ENCODE data around the gene RPL18. TPM values are rescaled to one million over a fixed set of nuclear protein-coding genes. Genes with fewer than 3 reads are reported as not detected.
"Not testable (repeated sequence)": the region's sequence is repeated elsewhere in the genome, so short reads cannot be mapped to it uniquely, and the experiment has no call there.

RPL18 gene
- total RNA-seq, 2 experiments from 2014 or later: 1,371 to 1,433 TPM

DNA sequence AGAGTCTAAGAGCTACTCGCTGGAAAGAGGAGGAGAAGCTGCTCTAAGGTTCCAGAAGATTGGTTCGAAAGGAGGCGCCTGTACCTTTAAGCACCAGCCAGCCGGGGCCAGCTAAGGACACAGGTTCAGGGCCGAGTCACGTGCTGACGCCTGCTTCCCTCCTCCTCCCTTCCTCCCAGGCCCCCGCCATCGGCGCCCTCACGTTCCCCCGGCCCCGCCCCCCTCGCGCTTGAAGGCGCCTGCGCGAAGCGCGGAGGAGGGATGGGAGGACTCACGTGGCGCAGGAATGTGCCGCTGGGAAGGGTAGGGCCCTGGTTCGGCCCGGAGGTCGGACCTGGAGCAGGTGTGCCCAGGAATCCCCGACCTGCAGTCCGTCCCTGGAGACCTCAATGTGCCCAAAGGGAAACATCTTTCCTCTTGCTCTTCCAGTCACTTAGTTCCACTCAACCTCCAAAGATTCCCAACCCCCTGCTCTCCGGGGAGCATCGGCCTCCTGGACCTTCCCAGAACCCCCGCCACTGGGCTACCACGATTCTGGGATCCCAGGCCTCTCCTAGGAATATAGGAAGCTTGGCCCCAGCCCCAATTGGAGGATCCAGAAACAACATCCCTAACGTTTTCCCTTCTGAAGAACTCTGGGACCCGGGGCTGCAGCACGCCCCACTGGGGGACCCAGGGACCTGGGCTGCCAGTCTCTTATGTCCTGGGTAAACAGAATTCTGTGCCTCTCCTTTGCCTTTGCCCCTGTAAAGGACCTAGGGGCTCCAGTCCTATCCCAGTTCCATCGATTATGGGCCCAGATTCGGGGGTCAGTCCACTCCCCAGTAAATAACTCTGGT is 15.7 kb upstream of the RPL18 start:
- peak; percentile 12 for ATAC-seq
- H3K36me3 Mint-ChIP-seq (ENCODE audit: low read depth): peaks cover 13% of the 10 kb centered on the region
- H3K27ac Mint-ChIP-seq: peak overlapping the region; percentile 87

DNA sequence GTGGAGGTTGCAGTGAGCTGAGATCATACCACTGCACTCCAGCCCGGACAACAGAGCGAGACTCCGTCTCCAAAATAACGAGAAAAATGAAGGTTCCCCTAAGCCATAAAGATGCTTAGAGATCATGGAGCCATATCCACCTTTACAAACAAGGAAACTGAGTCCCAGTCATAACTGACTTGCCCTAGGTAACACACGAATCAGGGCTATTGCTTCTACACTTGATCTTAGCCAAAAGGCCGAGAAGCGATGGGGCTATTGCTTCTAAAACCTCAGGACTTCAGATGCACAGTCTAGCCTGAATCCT is 15.0 kb upstream of the RPL18 start:
- no peaks in the 10 kb centered on the region for H3K27me3 Mint-ChIP-seq (ENCODE audit: low read depth)
- ChIA-PET POLR2A (interaction anchor here (0.8 to 1.0 kb wide), 3 partner anchors 11 to 15 kb away, joined by 3 to 7 read pairs (median 4); partner anchors contain the start of genes CA11, RPL18 and SPHK2), CTCF (interaction anchor here (0.6 to 2.0 kb wide), 7 partner anchors 10 to 128 kb away, joined by 3 to 9 read pairs (median 4); partner anchors contain the start of genes CA11, RPL18 and SPHK2)
- H3K27ac Mint-ChIP-seq: peak overlapping the region; percentile 86
- H3K36me3 Mint-ChIP-seq (ENCODE audit: low read depth): peaks cover 13% of the 10 kb centered on the region
- H3K4me3 Mint-ChIP-seq: peak overlapping the region; percentile 75
- H3K4me1 Mint-ChIP-seq (ENCODE audit: low read depth): peaks cover 55% of the 10 kb centered on the region
- DNase-seq (no peak), ATAC-seq (no peak)
- no peaks in the 10 kb centered on the region for H3K9me3 Mint-ChIP-seq (ENCODE audit: insufficient read depth)

More for the DNA sequence above, 15.7 kb upstream of the RPL18 start:
- Mint-ChIP-seq H3K4me3 (peak overlapping the region; percentile 75), H3K9me3 (ENCODE audit: insufficient read depth) (no peaks in the 10 kb centered on the region), H3K4me1 (ENCODE audit: low read depth) (peaks cover 59% of the 10 kb centered on the region), H3K27me3 (ENCODE audit: low read depth) (no peaks in the 10 kb centered on the region)
- ChIA-PET POLR2A (interaction anchor here (0.8 to 1.0 kb wide), 3 partner anchors 11 to 15 kb away, joined by 3 to 7 read pairs (median 4); partner anchors contain the start of genes CA11, RPL18 and SPHK2), CTCF (interaction anchor here (0.6 to 2.0 kb wide), 6 partner anchors 11 to 35 kb away, joined by 3 to 9 read pairs (median 4); partner anchors contain the start of genes CA11, RPL18 and SPHK2)
- peak; percentile 94 for DNase-seq

DNA sequence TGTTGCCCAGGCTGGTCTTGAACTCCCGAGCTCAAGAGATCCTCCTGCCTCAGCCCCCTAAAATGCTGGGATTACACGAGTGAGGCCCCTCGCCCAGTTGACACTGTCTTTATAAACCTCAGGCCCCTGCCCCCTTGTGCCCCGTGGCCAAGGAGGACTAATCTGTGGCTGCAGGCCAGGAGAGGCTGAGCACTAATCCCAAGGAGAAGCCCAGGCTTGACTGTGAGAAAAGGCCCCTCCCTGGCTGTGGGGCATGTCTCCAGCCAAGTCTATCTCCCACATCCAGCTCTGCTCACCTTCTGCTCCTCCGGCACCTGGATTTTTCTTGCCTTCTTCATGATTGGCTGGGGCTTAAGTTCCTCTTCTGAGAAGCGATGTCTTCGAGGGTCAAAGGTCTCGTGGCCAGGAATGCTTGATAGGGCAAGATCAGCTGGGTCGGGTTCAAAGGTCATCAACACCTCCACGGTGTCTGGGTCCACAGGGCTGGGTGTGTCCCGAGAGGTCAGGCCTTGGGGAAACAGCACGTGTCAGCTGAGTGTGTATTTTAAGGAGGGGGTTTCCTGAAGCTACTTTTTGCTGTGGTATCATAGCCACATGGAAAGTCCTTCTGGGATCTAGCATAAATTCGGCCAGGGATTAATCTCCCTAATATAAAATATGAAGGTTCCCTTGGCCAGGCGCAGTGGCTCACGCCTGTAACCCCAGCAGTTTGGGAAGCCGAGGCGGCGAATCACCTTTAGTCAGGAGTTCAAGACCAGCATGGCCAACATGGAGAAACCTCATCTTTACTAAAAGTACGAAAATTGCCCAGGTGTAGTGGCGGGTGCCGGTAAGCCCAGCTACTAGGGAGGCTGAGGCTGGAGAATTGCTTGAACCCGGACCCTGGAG is 14.4 kb upstream of the RPL18 start:
- no peaks in the 10 kb centered on the region for H3K27me3 Mint-ChIP-seq (ENCODE audit: low read depth)
- H3K4me1 Mint-ChIP-seq (ENCODE audit: low read depth): peaks cover 49% of the 10 kb centered on the region
- peak overlapping the region; percentile 75 for H3K4me3 Mint-ChIP-seq
- POLR2A ChIA-PET: interaction anchor here (0.8 to 1.0 kb wide), 5 partner anchors 10 to 15 kb away, joined by 3 to 7 read pairs (median 3); partner anchors contain the start of genes CA11, RPL18 and SPHK2
- H3K27ac Mint-ChIP-seq: peak overlapping the region; percentile 39
- H3K36me3 Mint-ChIP-seq (ENCODE audit: low read depth): peaks cover 13% of the 10 kb centered on the region
- CTCF ChIA-PET: interaction anchor here (0.6 to 2.0 kb wide), 8 partner anchors 9 to 128 kb away, joined by 3 to 9 read pairs (median 4); partner anchors contain the start of genes CA11, RPL18 and SPHK2
- DNase-seq: no peak
- no peaks in the 10 kb centered on the region for H3K9me3 Mint-ChIP-seq (ENCODE audit: insufficient read depth)
- no peak for ATAC-seq

DNA sequence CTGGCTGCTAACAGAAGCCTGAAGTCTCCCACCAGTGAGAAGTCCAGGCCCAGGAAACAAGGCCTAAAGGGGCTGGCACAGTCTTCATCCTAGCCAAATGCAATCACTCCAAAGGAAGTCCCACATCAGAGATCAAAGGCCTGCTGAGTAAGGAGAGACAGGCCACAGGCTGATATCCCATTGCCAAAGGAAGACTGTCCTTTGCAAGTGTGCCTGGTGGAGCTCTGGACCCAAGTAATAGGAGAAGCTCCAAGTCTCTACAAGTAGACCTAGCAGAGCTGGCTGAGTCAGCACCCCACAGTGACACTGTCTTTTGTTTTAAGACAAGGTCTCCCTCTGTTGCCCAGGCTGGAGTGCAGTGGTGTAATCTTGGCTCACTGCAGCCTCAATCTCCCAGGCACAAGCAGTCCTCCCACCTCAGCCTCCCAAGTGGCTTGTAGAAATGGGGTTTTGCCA is 13.7 kb upstream of the RPL18 start:
- DNase-seq (no peak), ATAC-seq (no peak)
- ChIA-PET POLR2A (interaction anchor here (0.8 to 1.0 kb wide), 2 partner anchors 12 to 14 kb away, joined by 3 read pairs; partner anchors contain the start of gene RPL18), CTCF (interaction anchor here (1.2 to 2.0 kb wide), 3 partner anchors 15 to 127 kb away, joined by 3 to 4 read pairs (median 4); no protein-coding TSS in a partner anchor)
- H3K9me3 Mint-ChIP-seq (ENCODE audit: insufficient read depth): no peaks in the 10 kb centered on the region
- no peaks in the 10 kb centered on the region for H3K27me3 Mint-ChIP-seq (ENCODE audit: low read depth)
- H3K4me3 Mint-ChIP-seq: no peak overlapping the region
- peak overlapping the region; percentile 8 for H3K27ac Mint-ChIP-seq
- peaks cover 45% of the 10 kb centered on the region for H3K4me1 Mint-ChIP-seq (ENCODE audit: low read depth)
- H3K36me3 Mint-ChIP-seq (ENCODE audit: low read depth): peaks cover 13% of the 10 kb centered on the region

DNA sequence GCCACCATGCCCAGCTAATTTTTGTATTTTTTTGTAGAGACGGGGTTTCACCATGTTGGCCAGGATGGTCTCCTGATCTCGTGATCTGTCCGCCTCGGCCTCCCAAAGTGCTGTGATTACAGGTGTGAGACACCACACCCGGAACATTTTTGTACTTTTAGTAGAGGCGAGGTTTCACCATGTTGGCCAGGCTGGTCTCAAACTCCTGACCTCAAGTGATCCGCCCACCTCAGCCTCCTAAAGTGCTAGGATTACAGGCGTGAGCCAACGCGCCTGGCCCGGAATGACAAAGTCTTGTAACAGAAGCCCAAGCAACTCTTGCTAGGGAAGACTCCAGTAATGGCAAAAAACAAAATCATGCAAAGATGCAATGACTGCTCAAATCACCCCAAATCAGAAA is 13.3 kb upstream of the RPL18 start:
- H3K4me1 Mint-ChIP-seq (ENCODE audit: low read depth): peaks cover 47% of the 10 kb centered on the region
- H3K27ac Mint-ChIP-seq: peak overlapping the region; percentile 8
- ATAC-seq; CTCF ChIA-PET; H3K27me3 Mint-ChIP-seq (ENCODE audit: low read depth); H3K9me3 Mint-ChIP-seq (ENCODE audit: insufficient read depth); DNase-seq; H3K4me3 Mint-ChIP-seq: not testable (repeated sequence)
- POLR2A ChIA-PET: interaction anchor here (0.8 to 1.0 kb wide), 2 partner anchors 12 to 14 kb away, joined by 3 read pairs; partner anchors contain the start of gene RPL18
- peaks cover 13% of the 10 kb centered on the region for H3K36me3 Mint-ChIP-seq (ENCODE audit: low read depth)

DNA sequence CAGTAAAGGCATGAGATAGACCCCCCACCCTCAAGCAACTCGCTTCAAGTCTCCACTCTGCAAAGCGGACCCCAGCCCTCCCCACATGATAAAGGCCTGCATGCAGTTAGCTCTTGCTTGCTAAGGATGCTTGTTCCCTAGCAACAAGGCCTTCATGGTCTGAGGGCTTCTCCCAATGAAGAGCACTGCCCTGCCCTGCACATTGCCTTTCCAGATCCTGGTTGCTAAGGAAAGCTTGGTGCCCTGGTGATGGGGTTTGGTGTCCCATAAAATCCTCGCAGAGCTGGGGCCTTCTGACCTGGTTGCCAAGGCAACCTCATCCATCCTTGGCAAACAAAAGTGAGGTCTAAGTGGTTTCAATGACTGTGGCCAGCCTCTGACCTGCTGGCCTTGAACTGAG is 12.2 kb upstream of the RPL18 start:
- no peak overlapping the region for H3K27ac Mint-ChIP-seq
- ChIA-PET CTCF (interaction anchor here (1.0 to 1.1 kb wide), 2 partner anchors 14 to 47 kb away, joined by 3 read pairs; no protein-coding TSS in a partner anchor), POLR2A (interaction anchor here (0.6 to 3.1 kb wide), 2 partner anchors 12 to 13 kb away, joined by 3 to 15 read pairs; partner anchors contain the start of genes RPL18 and SPHK2)
- H3K27me3 Mint-ChIP-seq (ENCODE audit: low read depth): no peaks in the 10 kb centered on the region
- no peak for DNase-seq
- H3K36me3 Mint-ChIP-seq (ENCODE audit: low read depth): peaks cover 18% of the 10 kb centered on the region
- no peaks in the 10 kb centered on the region for H3K9me3 Mint-ChIP-seq (ENCODE audit: insufficient read depth)
- peaks cover 55% of the 10 kb centered on the region for H3K4me1 Mint-ChIP-seq (ENCODE audit: low read depth)
- no peak for ATAC-seq
- H3K4me3 Mint-ChIP-seq: no peak overlapping the region

DNA sequence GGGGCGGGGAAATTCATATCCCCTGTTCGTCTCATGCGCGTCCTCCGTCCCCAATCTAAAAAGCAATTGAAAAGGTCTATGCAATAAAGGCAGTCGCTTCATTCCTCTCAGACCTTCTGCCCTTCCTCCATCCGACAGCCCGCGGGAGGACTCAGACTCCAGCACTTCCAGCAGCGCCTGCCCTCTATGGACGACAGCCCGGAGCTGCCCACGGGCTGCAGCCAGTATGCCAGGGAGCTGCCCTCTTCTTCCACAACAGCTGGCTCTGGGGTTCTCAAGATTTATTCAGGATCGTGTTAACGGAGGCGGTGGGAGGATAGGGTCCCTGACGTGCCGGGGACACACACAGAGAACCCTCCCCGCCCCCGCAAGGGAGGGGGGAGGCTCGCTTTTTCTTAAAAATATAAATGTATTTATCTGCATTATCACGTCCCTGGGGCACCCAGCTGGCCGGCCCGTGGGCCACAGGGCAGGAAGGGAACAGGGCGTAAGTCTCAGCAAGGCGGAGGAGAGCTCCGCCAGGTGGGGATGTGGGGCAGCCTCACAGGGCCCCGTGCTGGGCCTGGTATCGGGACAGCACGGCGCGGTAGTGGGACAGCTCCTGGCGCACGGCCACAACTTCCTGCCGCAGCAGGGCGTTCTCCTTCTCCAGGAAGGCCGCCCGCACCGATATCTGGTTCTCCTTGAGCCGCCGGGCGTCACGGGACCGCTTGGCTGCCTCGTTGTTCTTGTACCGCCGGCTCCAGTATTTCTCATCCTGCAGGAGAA is 11.5 kb upstream of the RPL18 start:
- Mint-ChIP-seq H3K9me3 (ENCODE audit: insufficient read depth) (no peaks in the 10 kb centered on the region), H3K36me3 (ENCODE audit: low read depth) (peaks cover 19% of the 10 kb centered on the region), H3K27me3 (ENCODE audit: low read depth) (no peaks in the 10 kb centered on the region), H3K27ac (no peak overlapping the region), H3K4me3 (no peak overlapping the region), H3K4me1 (ENCODE audit: low read depth) (peaks cover 52% of the 10 kb centered on the region)
- no peak for DNase-seq
- CTCF ChIA-PET: interaction anchor here (1.0 to 1.1 kb wide), 2 partner anchors 15 to 46 kb away, joined by 3 read pairs; no protein-coding TSS in a partner anchor
- POLR2A ChIA-PET: interaction anchor here (3.1 kb wide), 1 partner anchor 11 kb away, joined by 15 read pairs; the partner anchor contains the start of genes RPL18 and SPHK2
- no peak for ATAC-seq

DNA sequence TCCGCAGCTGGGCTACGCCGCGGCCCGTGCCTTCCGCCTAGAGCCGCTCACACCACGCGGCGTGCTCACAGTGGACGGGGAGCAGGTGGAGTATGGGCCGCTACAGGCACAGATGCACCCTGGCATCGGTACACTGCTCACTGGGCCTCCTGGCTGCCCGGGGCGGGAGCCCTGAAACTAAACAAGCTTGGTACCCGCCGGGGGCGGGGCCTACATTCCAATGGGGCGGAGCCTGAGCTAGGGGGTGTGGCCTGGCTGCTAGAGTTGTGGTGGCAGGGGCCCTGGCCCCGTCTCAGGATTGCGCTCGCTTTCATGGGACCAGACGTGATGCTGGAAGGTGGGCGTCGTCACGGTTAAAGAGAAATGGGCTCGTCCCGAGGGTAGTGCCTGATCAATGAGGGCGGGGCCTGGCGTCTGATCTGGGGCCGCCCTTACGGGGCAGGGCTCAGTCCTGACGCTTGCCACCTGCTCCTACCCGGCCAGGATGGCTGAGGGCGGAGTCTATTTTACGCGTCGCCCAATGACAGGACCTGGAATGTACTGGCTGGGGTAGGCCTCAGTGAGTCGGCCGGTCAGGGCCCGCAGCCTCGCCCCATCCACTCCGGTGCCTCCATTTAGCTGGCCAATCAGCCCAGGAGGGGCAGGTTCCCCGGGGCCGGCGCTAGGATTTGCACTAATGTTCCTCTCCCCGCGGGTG is 10.8 kb upstream of the RPL18 start:
- Mint-ChIP-seq H3K4me1 (ENCODE audit: low read depth) (peaks cover 54% of the 10 kb centered on the region), H3K36me3 (ENCODE audit: low read depth) (peaks cover 24% of the 10 kb centered on the region), H3K27me3 (ENCODE audit: low read depth) (no peaks in the 10 kb centered on the region), H3K27ac (no peak overlapping the region), H3K4me3 (no peak overlapping the region), H3K9me3 (ENCODE audit: insufficient read depth) (no peaks in the 10 kb centered on the region)
- no peak for ATAC-seq
- ChIA-PET CTCF (no interaction called here), POLR2A (interaction anchor here (3.1 kb wide), 1 partner anchor 10 kb away, joined by 15 read pairs; the partner anchor contains the start of genes RPL18 and SPHK2)
- DNase-seq: no peak

DNA sequence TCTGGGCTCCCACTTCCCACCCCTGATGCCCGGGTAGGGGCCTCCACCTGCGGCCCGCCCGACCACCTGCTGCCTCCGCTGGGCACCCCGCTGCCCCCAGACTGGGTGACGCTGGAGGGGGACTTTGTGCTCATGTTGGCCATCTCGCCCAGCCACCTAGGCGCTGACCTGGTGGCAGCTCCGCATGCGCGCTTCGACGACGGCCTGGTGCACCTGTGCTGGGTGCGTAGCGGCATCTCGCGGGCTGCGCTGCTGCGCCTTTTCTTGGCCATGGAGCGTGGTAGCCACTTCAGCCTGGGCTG is 10.3 kb upstream of the RPL18 start:
- DNase-seq (no peak), ATAC-seq (no peak)
- Mint-ChIP-seq H3K9me3 (ENCODE audit: insufficient read depth) (no peaks in the 10 kb centered on the region), H3K27ac (no peak overlapping the region), H3K36me3 (ENCODE audit: low read depth) (peaks cover 24% of the 10 kb centered on the region), H3K4me1 (ENCODE audit: low read depth) (peaks cover 55% of the 10 kb centered on the region), H3K27me3 (ENCODE audit: low read depth) (no peaks in the 10 kb centered on the region), H3K4me3 (no peak overlapping the region)
- CTCF ChIA-PET: no interaction called here
- POLR2A ChIA-PET: interaction anchor here (3.1 kb wide), 1 partner anchor 10 kb away, joined by 15 read pairs; the partner anchor contains the start of genes RPL18 and SPHK2

Measured in activated CD8-positive, alpha-beta T cell treated with anti-CD3 and anti-CD28 coated beads, Interleukin-2, amount 10 ng/mL, durations not matched to agents 7 days and 5 days (primary cell).